Testis (tissue), 2 donors: Measurements from ENCODE around the gene CNTN2.

Source experiments
- CTCF ChIP-seq, 3 experiments: fragments of 450-650 bp in 2 of 3; fragments of 200-600 bp in 1 of 3; sonication (generic) in 1 of 3; IDR thresholded peaks; one replicate each; pipeline ENCODE4 v1.5.1; 2016 to 2019; ENCODE audit warnings: antibody characterized with exemption in 3 of 3, mild to moderate bottlenecking in 2 of 3, moderate library complexity in 1 of 3
- POLR2A ChIP-seq: fragments of 450-650 bp; IDR thresholded peaks from one replicate; pipeline ENCODE4 v1.6.1; 2017; ENCODE audit warnings: antibody characterized with exemption, mild to moderate bottlenecking, moderate library complexity

GRCh38 chr1:205065666-205066065 is 22.7 kb downstream of the CNTN2 start:
- TF ChIP-seq CTCF (IDR thresholded peaks at IDR 0.05) (no peak), POLR2A (no peak)
